ENCODE measurements around the gene FLRT2. TPM values are rescaled to one million over a fixed set of nuclear protein-coding genes. Genes with fewer than 3 reads are reported as not detected.

The FLRT2 gene
- total RNA-seq, 1 experiment from 2014 or later = 0.17 TPM

- RAD21 ChIA-PET (ENCODE audit: low non-redundant PET in 1 of 2, low total read pairs in 2 of 2, uncharacterized antibody in 2 of 2, unreplicated experiment in 2 of 2) = no interaction called here
- DNase-seq (ENCODE audit: low read depth, low spot score) = no peak
- POLR2A ChIA-PET = no interaction called here
- Histone ChIP-seq H3K4me1 (ENCODE audit: control insufficient read depth in 1 of 2, insufficient read depth in 2 of 2, low read length in 2 of 2) (no peaks in the 10 kb centered on the region), H3K4me2 (ENCODE audit: low read length) (no peak overlapping the region), H3K4me3 (replicated peaks in 1 of 2; ENCODE audit: low read depth in 1 of 2, low read length in 2 of 2) (no peak overlapping the region), H3K9ac (ENCODE audit: low read length) (no peak overlapping the region), H3K27ac (ENCODE audit: low read depth, low read length) (no peak overlapping the region), H3K9me2 (ENCODE audit: insufficient read depth) (no peaks in the 10 kb centered on the region), H3K79me2 (ENCODE audit: insufficient read depth, low read length) (no peaks in the 10 kb centered on the region), H3K9me3 (ENCODE audit: control insufficient read depth in 1 of 2, insufficient read depth in 1 of 2, low read depth in 1 of 2, low read length in 2 of 2) (peaks cover 10 to 21% of the 10 kb centered on the region in 2 experiments; a peak in 2 of 4 replicates), H4K20me1 (ENCODE audit: insufficient read depth) (no peaks in the 10 kb centered on the region), H2AFZ (ENCODE audit: low read depth, low read length, poor library complexity, severe bottlenecking) (no peak overlapping the region), H3K27me3 (ENCODE audit: insufficient read depth, low read length) (no peaks in the 10 kb centered on the region), H3K36me3 (ENCODE audit: control insufficient read depth in 1 of 2, insufficient read depth in 2 of 2, low read length in 2 of 2) (no peaks in the 10 kb centered on the region)
- TF ChIP-seq CTCF (IDR thresholded peaks at IDR 0.05 in 2 of 3, conservative IDR thresholded peaks at IDR 0.05 in 1 of 3; ENCODE audit: borderline replicate concordance in 1 of 3, insufficient read depth in 1 of 3, low read depth in 2 of 3, low read length in 2 of 3) (no peak), CBX3 (IDR thresholded peaks at IDR 0.05; ENCODE audit: low read depth) (no peak), ZFX (IDR thresholded peaks at IDR 0.05) (no peak), TCF7L2 (IDR thresholded peaks at IDR 0.05; ENCODE audit: borderline replicate concordance, extremely low read depth, insufficient read depth, insufficient read length) (no peak), RAD21 (IDR thresholded peaks at IDR 0.05; ENCODE audit: low read depth) (no peak), POLR2A (IDR thresholded peaks at IDR 0.05; ENCODE audit: borderline replicate concordance, extremely low read depth, insufficient read depth, insufficient read length) (no peak), FOSL1 (IDR thresholded peaks at IDR 0.05; ENCODE audit: low read depth) (no peak)
- ATAC-seq = no peak
- intact Hi-C loops (cut with micrococcal nuclease) = no loop called here
- BruUV-seq (replicated peaks) = no TSS peak
- CTCF ChIA-PET = no interaction called here
These were observed 2.9 kb upstream of the FLRT2 start for GRCh38 chr14:85527006-85527405.

DNA sequence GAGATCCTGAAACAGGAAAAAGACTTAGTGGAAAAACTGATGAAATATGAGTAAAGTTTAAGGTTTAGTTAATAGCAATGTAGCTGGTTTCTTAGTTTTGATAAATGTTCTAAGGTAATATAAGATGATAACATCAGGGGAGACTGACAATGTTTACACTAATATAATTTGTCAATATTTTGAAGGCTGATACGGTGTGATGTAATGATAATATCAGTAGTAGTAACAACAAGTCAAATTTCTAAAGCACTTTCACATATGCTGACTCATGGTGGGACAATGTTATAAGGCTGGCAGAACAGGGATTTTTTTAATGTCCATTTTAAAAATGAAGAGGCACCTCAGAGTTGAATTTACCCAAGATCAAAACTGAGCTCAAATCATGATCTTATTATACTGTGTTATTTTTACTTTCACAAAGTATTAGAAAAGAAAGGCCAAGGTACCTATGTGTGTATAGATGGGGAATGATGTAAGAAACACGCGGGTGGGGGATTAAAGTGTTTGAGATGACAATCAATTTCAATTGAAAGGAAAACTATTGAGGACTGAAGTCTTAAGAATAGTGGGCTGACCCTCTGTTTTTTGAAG is 2.4 kb upstream of the FLRT2 start:
- intact Hi-C loops (cut with micrococcal nuclease) = no loop called here
- Histone ChIP-seq H3K9ac (ENCODE audit: low read length) (no peak overlapping the region), H3K4me1 (ENCODE audit: control insufficient read depth in 1 of 2, insufficient read depth in 2 of 2, low read length in 2 of 2) (no peaks in the 10 kb centered on the region), H3K9me2 (ENCODE audit: insufficient read depth) (no peaks in the 10 kb centered on the region), H3K4me3 (replicated peaks in 1 of 2; ENCODE audit: low read depth in 1 of 2, low read length in 2 of 2) (no peak overlapping the region), H3K79me2 (ENCODE audit: insufficient read depth, low read length) (no peaks in the 10 kb centered on the region), H4K20me1 (ENCODE audit: insufficient read depth) (no peaks in the 10 kb centered on the region), H3K36me3 (ENCODE audit: control insufficient read depth in 1 of 2, insufficient read depth in 2 of 2, low read length in 2 of 2) (no peaks in the 10 kb centered on the region), H3K9me3 (ENCODE audit: control insufficient read depth in 1 of 2, insufficient read depth in 1 of 2, low read depth in 1 of 2, low read length in 2 of 2) (peaks cover 10 to 21% of the 10 kb centered on the region in 2 experiments; a peak in 2 of 4 replicates), H3K4me2 (ENCODE audit: low read length) (no peak overlapping the region), H3K27ac (ENCODE audit: low read depth, low read length) (no peak overlapping the region), H2AFZ (ENCODE audit: low read depth, low read length, poor library complexity, severe bottlenecking) (no peak overlapping the region), H3K27me3 (ENCODE audit: insufficient read depth, low read length) (no peaks in the 10 kb centered on the region)
- ATAC-seq (no peak), DNase-seq (ENCODE audit: low read depth, low spot score) (no peak)
- CTCF ChIA-PET = no interaction called here
- RAD21 ChIA-PET (ENCODE audit: low non-redundant PET in 1 of 2, low total read pairs in 2 of 2, uncharacterized antibody in 2 of 2, unreplicated experiment in 2 of 2) = no interaction called here
- POLR2A ChIA-PET = no interaction called here
- BruUV-seq (replicated peaks) = no TSS peak
- no peak for TF ChIP-seq ZFX (IDR thresholded peaks at IDR 0.05)
- no peak for TF ChIP-seq TCF7L2 (IDR thresholded peaks at IDR 0.05; ENCODE audit: borderline replicate concordance, extremely low read depth, insufficient read depth, insufficient read length)
- TF ChIP-seq JUND (IDR thresholded peaks at IDR 0.05) = no peak
- TF ChIP-seq FOSL1 (IDR thresholded peaks at IDR 0.05; ENCODE audit: low read depth) = no peak
- no peak for TF ChIP-seq ELF1 (IDR thresholded peaks at IDR 0.05; ENCODE audit: borderline replicate concordance, low read depth)
- TF ChIP-seq SP1 (IDR thresholded peaks at IDR 0.05; ENCODE audit: low read depth) = no peak
- TF ChIP-seq, protein P1, sequence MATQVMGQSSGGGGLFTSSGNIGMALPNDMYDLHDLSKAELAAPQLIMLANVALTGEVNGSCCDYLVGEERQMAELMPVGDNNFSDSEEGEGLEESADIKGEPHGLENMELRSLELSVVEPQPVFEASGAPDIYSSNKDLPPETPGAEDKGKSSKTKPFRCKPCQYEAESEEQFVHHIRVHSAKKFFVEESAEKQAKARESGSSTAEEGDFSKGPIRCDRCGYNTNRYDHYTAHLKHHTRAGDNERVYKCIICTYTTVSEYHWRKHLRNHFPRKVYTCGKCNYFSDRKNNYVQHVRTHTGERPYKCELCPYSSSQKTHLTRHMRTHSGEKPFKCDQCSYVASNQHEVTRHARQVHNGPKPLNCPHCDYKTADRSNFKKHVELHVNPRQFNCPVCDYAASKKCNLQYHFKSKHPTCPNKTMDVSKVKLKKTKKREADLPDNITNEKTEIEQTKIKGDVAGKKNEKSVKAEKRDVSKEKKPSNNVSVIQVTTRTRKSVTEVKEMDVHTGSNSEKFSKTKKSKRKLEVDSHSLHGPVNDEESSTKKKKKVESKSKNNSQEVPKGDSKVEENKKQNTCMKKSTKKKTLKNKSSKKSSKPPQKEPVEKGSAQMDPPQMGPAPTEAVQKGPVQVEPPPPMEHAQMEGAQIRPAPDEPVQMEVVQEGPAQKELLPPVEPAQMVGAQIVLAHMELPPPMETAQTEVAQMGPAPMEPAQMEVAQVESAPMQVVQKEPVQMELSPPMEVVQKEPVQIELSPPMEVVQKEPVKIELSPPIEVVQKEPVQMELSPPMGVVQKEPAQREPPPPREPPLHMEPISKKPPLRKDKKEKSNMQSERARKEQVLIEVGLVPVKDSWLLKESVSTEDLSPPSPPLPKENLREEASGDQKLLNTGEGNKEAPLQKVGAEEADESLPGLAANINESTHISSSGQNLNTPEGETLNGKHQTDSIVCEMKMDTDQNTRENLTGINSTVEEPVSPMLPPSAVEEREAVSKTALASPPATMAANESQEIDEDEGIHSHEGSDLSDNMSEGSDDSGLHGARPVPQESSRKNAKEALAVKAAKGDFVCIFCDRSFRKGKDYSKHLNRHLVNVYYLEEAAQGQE (IDR thresholded peaks at IDR 0.05; ENCODE audit: low read depth) = no peak
- TF ChIP-seq RAD21 (IDR thresholded peaks at IDR 0.05; ENCODE audit: low read depth) = no peak
- TF ChIP-seq ZNF274 (IDR thresholded peaks at IDR 0.05; ENCODE audit: low read depth, low read length) = no peak
- no peak for TF ChIP-seq EGR1 (IDR thresholded peaks at IDR 0.05; ENCODE audit: low read depth)
- TF ChIP-seq SIN3A (IDR thresholded peaks at IDR 0.05; ENCODE audit: low read depth) = no peak
- TF ChIP-seq CEBPB (IDR thresholded peaks at IDR 0.05; ENCODE audit: low read depth) = no peak
- TF ChIP-seq, protein P2, sequence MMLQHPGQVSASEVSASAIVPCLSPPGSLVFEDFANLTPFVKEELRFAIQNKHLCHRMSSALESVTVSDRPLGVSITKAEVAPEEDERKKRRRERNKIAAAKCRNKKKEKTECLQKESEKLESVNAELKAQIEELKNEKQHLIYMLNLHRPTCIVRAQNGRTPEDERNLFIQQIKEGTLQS (IDR thresholded peaks at IDR 0.05) = no peak
- TF ChIP-seq SRF (IDR thresholded peaks at IDR 0.05; ENCODE audit: low read depth) = no peak

Data from HCT116 (cell line).